Measurements from ENCODE around the gene SNX14. TPM values are rescaled to one million over a fixed set of nuclear protein-coding genes. Genes with fewer than 3 reads are reported as not detected.

Gene SNX14
- total RNA-seq, 1 donor from 2014 or later: 97.8 TPM

- Histone ChIP-seq H3K27ac (no peak overlapping the region), H3K4me3 (no peak overlapping the region), H3K36me3 (peaks cover 87% of the 10 kb centered on the region), H3K9me3 (no peaks in the 10 kb centered on the region), H3K27me3 (no peaks in the 10 kb centered on the region), H3K4me1 (no peaks in the 10 kb centered on the region)
- TF ChIP-seq CTCF (IDR thresholded peaks at IDR 0.05): no peak
- DNase-seq (no peak), ATAC-seq (no peak)
- intact Hi-C loops (cut with DNase I): no loop called here
These were observed 19.2 kb upstream of the SNX14 start for GRCh38 chr6:85612690-85613474.

GRCh38 chr6:85610182-85610895, 16.7 kb upstream of the SNX14 start:
- ATAC-seq (no peak), DNase-seq (no peak)
- no peak overlapping the region for H3K27ac ChIP-seq
- TF ChIP-seq CTCF (IDR thresholded peaks at IDR 0.05): no peak
- peaks cover 73% of the 10 kb centered on the region for H3K36me3 ChIP-seq
- H3K9me3 ChIP-seq: no peaks in the 10 kb centered on the region
- H3K27me3 ChIP-seq: no peaks in the 10 kb centered on the region
- intact Hi-C loops (cut with DNase I): no loop called here
- no peaks in the 10 kb centered on the region for H3K4me1 ChIP-seq
- no peak overlapping the region for H3K4me3 ChIP-seq

GRCh38 chr6:85602100-85602499, 8.4 kb upstream of the SNX14 start:
- H3K27ac ChIP-seq: no peak overlapping the region
- TF ChIP-seq CTCF (IDR thresholded peaks at IDR 0.05): no peak
- intact Hi-C loops (cut with DNase I): no loop called here
- no peaks in the 10 kb centered on the region for H3K9me3 ChIP-seq
- H3K4me3 ChIP-seq: no peak overlapping the region
- peaks cover 3% of the 10 kb centered on the region for H3K36me3 ChIP-seq
- no peak for ATAC-seq
- no peaks in the 10 kb centered on the region for H3K27me3 ChIP-seq
- H3K4me1 ChIP-seq: no peaks in the 10 kb centered on the region
- DNase-seq: no peak

GRCh38 chr6:85600713-85601313, 7.2 kb upstream of the SNX14 start:
- Histone ChIP-seq H3K9me3 (no peaks in the 10 kb centered on the region), H3K27me3 (no peaks in the 10 kb centered on the region), H3K27ac (no peak overlapping the region), H3K4me1 (no peaks in the 10 kb centered on the region), H3K36me3 (no peaks in the 10 kb centered on the region), H3K4me3 (no peak overlapping the region)
- intact Hi-C loops (cut with DNase I): no loop called here
- no peak for DNase-seq
- TF ChIP-seq CTCF (IDR thresholded peaks at IDR 0.05): no peak
- no peak for ATAC-seq

- no peak for TF ChIP-seq CTCF (IDR thresholded peaks at IDR 0.05)
- ATAC-seq (peak; percentile 1), DNase-seq (peak; percentile 67)
- Histone ChIP-seq H3K9me3 (no peaks in the 10 kb centered on the region), H3K27me3 (no peaks in the 10 kb centered on the region), H3K27ac (peak overlapping the region; percentile 91), H3K4me1 (peaks cover 20% of the 10 kb centered on the region), H3K4me3 (peak overlapping the region; percentile 90), H3K36me3 (no peaks in the 10 kb centered on the region)
- intact Hi-C loops (cut with DNase I): no loop called here
These were observed 706 bp upstream of the SNX14 start for GRCh38 chr6:85594197-85594930.

Measured in upper lobe of right lung (tissue), 1 donor.